ENCODE measurements around the gene PTK6.

DNA sequence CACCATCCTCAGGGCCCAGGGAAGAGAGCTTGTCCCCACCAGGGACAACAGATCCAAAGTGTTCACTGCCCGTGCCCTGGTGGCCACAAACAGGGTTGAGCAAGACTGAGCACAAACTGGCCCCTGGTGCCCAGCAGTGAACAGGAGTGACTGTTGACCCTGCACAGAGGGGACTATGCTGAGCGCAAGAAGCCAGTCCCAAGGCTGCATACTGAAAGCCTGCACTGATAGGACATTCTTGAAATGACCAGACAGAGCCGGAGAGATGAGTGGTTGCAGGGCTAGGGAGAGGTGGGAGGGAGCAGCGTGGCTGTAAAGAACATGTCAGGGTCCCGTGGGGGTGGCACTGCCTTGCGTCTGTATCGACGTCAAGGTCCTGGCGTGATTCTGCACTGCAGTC, 13.9 kb upstream of the PTK6 start:
- no peak for TF ChIP-seq POLR2A (IDR thresholded peaks at IDR 0.05; ENCODE audit: low read depth, low read length)
- TF ChIP-seq TAF1 (IDR thresholded peaks at IDR 0.05; ENCODE audit: low read depth, low read length): no peak
- TF ChIP-seq POLR2AphosphoS5 (IDR thresholded peaks at IDR 0.05; ENCODE audit: low read depth, low read length): no peak
- no peak for TF ChIP-seq POU2F2 (IDR thresholded peaks at IDR 0.05; ENCODE audit: low read depth, low read length)
- no peak for TF ChIP-seq PAX5 (IDR thresholded peaks at IDR 0.05; ENCODE audit: insufficient read depth, low read length, severe bottlenecking)
